ENCODE data around the gene NOL3. TPM values are rescaled to one million over a fixed set of nuclear protein-coding genes. Genes with fewer than 3 reads are reported as not detected.

NOL3 gene
- polyA plus RNA-seq, 3 donors: 2.7 to 17.0 (median 3.8) TPM

DNA sequence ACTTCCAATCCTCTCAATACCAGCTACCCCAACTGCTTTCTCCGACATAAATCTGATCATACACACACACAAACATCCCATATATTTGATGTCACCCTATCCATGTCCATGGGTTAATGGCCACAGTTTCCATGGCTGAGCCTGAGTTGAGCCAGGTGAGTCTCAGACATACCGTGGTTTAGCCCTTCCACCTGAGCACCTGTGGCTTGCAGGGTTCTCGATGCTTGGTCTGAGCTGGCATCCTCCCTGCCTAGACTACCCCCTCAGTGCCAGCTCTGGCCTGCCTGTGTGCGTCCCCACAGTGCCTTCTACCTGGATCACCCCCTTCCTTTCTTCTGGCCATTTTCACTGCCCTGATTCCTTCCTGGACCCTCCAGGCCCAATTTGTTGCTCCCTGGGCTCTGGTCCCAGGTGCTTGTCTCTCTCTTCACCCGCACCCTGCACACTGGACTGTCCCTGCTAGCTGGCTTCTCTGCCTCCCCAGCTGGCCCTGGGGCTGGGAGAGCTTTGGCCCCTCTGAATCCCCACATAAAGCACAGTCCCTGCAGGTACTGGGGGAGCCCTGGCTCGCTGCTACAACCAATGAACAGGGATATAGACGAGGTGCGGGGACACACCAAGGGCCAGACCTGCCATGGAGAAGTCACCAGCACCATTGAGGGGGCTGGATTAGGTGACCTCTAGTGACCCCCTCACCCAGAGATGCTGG lies 35.9 kb downstream of the NOL3 start:
- peak overlapping the region in 1 of 7 donors; percentile 42 for H3K27ac Mint-ChIP-seq

DNA sequence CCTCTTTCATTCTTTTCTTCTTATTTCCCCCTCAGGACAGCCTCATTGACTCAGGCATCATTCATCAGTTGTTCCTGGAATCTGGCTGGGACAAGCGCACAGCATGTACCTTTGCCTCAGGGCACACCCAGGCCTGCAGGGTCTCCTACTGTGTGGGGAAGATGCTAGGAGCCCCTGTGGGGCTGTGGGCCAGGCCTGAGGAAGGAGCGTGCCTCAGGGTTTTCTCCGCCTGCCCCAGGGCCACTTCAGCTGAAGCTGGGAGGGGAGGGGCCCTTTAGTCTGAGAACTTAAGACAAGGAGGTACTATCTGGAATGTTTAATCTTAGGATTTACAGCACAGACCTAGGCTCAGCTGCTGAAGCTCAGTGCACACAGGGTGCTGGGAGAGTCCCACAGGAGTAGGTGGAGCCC lies 36.5 kb downstream of the NOL3 start:
- Mint-ChIP-seq H3K27ac (peak overlapping the region in 1 of 7 donors; percentile 13), H3K4me1 (no peaks in the 10 kb centered on the region), H3K9me3 (peaks cover 0 to 2% (median 0%) of the 10 kb centered on the region in 7 donors), H3K4me3 (no peak overlapping the region), H3K36me3 (peaks cover 25 to 48% of the 10 kb centered on the region in 2 donors), H3K27me3 (ENCODE audit: low read depth in 3 of 3) (peaks cover 0 to 6% (median 5%) of the 10 kb centered on the region in 3 donors)
- peaks cover 28 to 41% of the 10 kb centered on the region in 2 donors for H3K36me3 ChIP-seq (replicated peaks in 1 of 2; ENCODE audit: control insufficient read depth in 1 of 2, insufficient read depth in 2 of 2, low read length in 2 of 2)
- 88% methylated on average over 3 of the region's 3 CpGs for WGBS (ENCODE audit: insufficient coverage)
- intact Hi-C loops (cut with micrococcal nuclease): no loop called here
- no peaks in the 10 kb centered on the region for H3K27me3 ChIP-seq (ENCODE audit: control insufficient read depth in 2 of 2, insufficient read depth in 2 of 2, low read length in 2 of 2)
- TF ChIP-seq, protein P1, sequence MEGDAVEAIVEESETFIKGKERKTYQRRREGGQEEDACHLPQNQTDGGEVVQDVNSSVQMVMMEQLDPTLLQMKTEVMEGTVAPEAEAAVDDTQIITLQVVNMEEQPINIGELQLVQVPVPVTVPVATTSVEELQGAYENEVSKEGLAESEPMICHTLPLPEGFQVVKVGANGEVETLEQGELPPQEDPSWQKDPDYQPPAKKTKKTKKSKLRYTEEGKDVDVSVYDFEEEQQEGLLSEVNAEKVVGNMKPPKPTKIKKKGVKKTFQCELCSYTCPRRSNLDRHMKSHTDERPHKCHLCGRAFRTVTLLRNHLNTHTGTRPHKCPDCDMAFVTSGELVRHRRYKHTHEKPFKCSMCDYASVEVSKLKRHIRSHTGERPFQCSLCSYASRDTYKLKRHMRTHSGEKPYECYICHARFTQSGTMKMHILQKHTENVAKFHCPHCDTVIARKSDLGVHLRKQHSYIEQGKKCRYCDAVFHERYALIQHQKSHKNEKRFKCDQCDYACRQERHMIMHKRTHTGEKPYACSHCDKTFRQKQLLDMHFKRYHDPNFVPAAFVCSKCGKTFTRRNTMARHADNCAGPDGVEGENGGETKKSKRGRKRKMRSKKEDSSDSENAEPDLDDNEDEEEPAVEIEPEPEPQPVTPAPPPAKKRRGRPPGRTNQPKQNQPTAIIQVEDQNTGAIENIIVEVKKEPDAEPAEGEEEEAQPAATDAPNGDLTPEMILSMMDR (IDR thresholded peaks at IDR 0.05): no peak
- no peak overlapping the region for H3K27ac ChIP-seq (ENCODE audit: low read depth in 1 of 2, low read length in 2 of 2)
- H4K20me1 ChIP-seq (ENCODE audit: insufficient read depth, low read length): peaks cover 3% of the 10 kb centered on the region
- DNase-seq: no peak
- H3K9me3 ChIP-seq (replicated peaks in 1 of 2; ENCODE audit: control insufficient read depth in 1 of 2, insufficient read depth in 1 of 2, low read length in 2 of 2): no peaks in the 10 kb centered on the region
- H3K4me3 ChIP-seq (replicated peaks in 1 of 3; ENCODE audit: low read depth in 2 of 3, low read length in 3 of 3): no peak overlapping the region
- no peaks in the 10 kb centered on the region for H3K4me1 ChIP-seq (ENCODE audit: control insufficient read depth in 1 of 2, insufficient read depth in 2 of 2, low read length in 2 of 2)
- H3K79me2 ChIP-seq (ENCODE audit: insufficient read depth, low read length): no peaks in the 10 kb centered on the region
- no peak overlapping the region for H3K4me2 ChIP-seq (replicated peaks; ENCODE audit: extremely low read depth, low read length, poor library complexity, severe bottlenecking)
- no peak overlapping the region for H2AFZ ChIP-seq (ENCODE audit: insufficient read depth, low read depth, low read length, poor library complexity, severe bottlenecking)
- H3K9ac ChIP-seq (ENCODE audit: insufficient read depth, low read length, poor library complexity, severe bottlenecking): no peak overlapping the region

More for the DNA sequence above, 35.9 kb downstream of the NOL3 start:
- intact Hi-C loops (cut with micrococcal nuclease): no loop called here
- Mint-ChIP-seq H3K9me3 (peaks cover 0 to 2% (median 0%) of the 10 kb centered on the region in 7 donors), H3K4me3 (no peak overlapping the region), H3K36me3 (peaks cover 30 to 53% of the 10 kb centered on the region in 2 donors), H3K27me3 (ENCODE audit: low read depth in 3 of 3) (peaks cover 0 to 6% (median 3%) of the 10 kb centered on the region in 3 donors), H3K4me1 (no peaks in the 10 kb centered on the region)
- no peaks in the 10 kb centered on the region for H3K27me3 ChIP-seq (ENCODE audit: control insufficient read depth in 2 of 2, insufficient read depth in 2 of 2, low read length in 2 of 2)
- H4K20me1 ChIP-seq (ENCODE audit: insufficient read depth, low read length): peaks cover 3% of the 10 kb centered on the region
- no peak overlapping the region for H3K4me2 ChIP-seq (replicated peaks; ENCODE audit: extremely low read depth, low read length, poor library complexity, severe bottlenecking)
- no peak for DNase-seq
- no peak overlapping the region for H3K4me3 ChIP-seq (replicated peaks in 1 of 3; ENCODE audit: low read depth in 2 of 3, low read length in 3 of 3)
- peaks cover 33 to 47% of the 10 kb centered on the region in 2 donors for H3K36me3 ChIP-seq (replicated peaks in 1 of 2; ENCODE audit: control insufficient read depth in 1 of 2, insufficient read depth in 2 of 2, low read length in 2 of 2)
- no peak overlapping the region for H2AFZ ChIP-seq (ENCODE audit: insufficient read depth, low read depth, low read length, poor library complexity, severe bottlenecking)
- over 99% methylated on average over 8 of the region's 8 CpGs for WGBS (ENCODE audit: insufficient coverage)
- no peak overlapping the region for H3K9ac ChIP-seq (ENCODE audit: insufficient read depth, low read length, poor library complexity, severe bottlenecking)
- H3K79me2 ChIP-seq (ENCODE audit: insufficient read depth, low read length): no peaks in the 10 kb centered on the region
- TF ChIP-seq, protein P1 (IDR thresholded peaks at IDR 0.05): no peak
- no peaks in the 10 kb centered on the region for H3K4me1 ChIP-seq (ENCODE audit: control insufficient read depth in 1 of 2, insufficient read depth in 2 of 2, low read length in 2 of 2)
- no peaks in the 10 kb centered on the region for H3K9me3 ChIP-seq (replicated peaks in 1 of 2; ENCODE audit: control insufficient read depth in 1 of 2, insufficient read depth in 1 of 2, low read length in 2 of 2)
- H3K27ac ChIP-seq (ENCODE audit: low read depth in 1 of 2, low read length in 2 of 2): no peak overlapping the region

Data from CD14-positive monocyte (primary cell).